ENCODE measurements around the gene HDAC5.

Gene HDAC5

DNA sequence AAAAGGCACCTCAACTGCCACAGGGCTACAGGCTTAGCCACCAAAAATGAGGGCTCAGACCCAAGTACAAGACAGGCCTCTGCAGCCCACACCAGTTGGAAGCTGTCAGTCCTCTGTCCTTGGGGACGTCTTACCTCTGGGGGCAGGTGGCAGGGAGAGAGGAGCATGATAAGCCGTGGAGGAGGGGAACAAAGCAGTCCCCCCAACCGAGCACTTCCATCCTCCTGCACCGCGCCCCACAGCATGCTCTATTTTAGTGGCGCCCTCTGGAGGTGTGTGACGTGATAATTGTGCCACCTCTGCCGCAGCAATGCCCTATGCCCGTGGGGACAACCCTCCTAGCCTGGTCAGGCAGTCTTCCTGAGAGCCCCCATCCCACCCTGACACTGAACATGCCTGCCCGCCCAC is 39.3 kb downstream of the HDAC5 start:
- TF ChIP-seq, protein P1, sequence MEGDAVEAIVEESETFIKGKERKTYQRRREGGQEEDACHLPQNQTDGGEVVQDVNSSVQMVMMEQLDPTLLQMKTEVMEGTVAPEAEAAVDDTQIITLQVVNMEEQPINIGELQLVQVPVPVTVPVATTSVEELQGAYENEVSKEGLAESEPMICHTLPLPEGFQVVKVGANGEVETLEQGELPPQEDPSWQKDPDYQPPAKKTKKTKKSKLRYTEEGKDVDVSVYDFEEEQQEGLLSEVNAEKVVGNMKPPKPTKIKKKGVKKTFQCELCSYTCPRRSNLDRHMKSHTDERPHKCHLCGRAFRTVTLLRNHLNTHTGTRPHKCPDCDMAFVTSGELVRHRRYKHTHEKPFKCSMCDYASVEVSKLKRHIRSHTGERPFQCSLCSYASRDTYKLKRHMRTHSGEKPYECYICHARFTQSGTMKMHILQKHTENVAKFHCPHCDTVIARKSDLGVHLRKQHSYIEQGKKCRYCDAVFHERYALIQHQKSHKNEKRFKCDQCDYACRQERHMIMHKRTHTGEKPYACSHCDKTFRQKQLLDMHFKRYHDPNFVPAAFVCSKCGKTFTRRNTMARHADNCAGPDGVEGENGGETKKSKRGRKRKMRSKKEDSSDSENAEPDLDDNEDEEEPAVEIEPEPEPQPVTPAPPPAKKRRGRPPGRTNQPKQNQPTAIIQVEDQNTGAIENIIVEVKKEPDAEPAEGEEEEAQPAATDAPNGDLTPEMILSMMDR (conservative IDR thresholded peaks at IDR 0.05; ENCODE audit: low read depth, low read length): peak; percentile 70
- Histone ChIP-seq H3K4me1 (ENCODE audit: low read depth, poor library complexity, severe bottlenecking) (no peaks in the 10 kb centered on the region), H3K36me3 (ENCODE audit: insufficient read depth) (no peaks in the 10 kb centered on the region), H3K79me2 (ENCODE audit: insufficient read depth, low read depth) (no peaks in the 10 kb centered on the region; the same call in 1 of the 2 replicates), H4K20me1 (ENCODE audit: insufficient read depth) (no peaks in the 10 kb centered on the region), H3K4me2 (no peak overlapping the region), H2AFZ (ENCODE audit: low read depth) (no peak overlapping the region), H3K27me3 (ENCODE audit: insufficient read depth, low read depth) (no peaks in the 10 kb centered on the region), H3K4me3 (IDR thresholded peaks at IDR 0.05; ENCODE audit: insufficient read depth, low read depth, low read length) (no peak overlapping the region), H3K9ac (no peak overlapping the region), H3K27ac (no peak overlapping the region)

DNA sequence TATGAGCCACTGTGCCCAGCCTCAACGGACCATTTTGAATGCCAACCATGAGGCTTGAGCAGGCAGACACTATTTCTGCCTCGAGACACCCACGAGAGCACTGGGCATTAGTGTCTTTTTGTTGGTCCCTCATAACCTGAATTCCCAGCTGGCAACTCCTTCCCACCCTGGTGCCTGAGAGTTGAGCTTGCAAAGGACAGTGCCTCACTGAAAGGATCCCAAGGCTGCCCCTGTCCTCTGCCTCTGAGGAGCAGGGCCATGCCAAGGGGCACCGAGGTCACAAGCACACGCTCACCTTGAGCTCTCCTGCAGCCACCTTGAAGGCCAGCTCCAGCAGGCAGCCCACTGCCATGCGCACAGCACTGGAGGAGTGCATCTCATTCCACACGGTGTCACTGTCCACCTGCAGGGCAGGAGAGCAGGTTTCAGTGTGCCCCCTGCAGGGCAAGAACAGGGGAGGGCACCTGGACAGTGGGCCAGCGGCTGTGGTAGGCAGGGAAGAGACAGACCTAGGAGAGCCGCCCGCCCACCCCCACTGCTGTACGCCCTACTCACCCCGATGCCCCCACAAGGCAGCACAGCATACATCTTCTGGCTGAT is 40.1 kb downstream of the HDAC5 start:
- Histone ChIP-seq H3K79me2 (ENCODE audit: insufficient read depth, low read depth) (no peaks in the 10 kb centered on the region; the same call in 1 of the 2 replicates), H3K4me2 (no peak overlapping the region), H3K4me1 (ENCODE audit: low read depth, poor library complexity, severe bottlenecking) (no peaks in the 10 kb centered on the region), H3K9ac (no peak overlapping the region), H4K20me1 (ENCODE audit: insufficient read depth) (no peaks in the 10 kb centered on the region), H3K27me3 (ENCODE audit: insufficient read depth, low read depth) (no peaks in the 10 kb centered on the region), H2AFZ (ENCODE audit: low read depth) (no peak overlapping the region), H3K27ac (no peak overlapping the region), H3K36me3 (ENCODE audit: insufficient read depth) (no peaks in the 10 kb centered on the region), H3K4me3 (IDR thresholded peaks at IDR 0.05; ENCODE audit: insufficient read depth, low read depth, low read length) (no peak overlapping the region)
- TF ChIP-seq, protein P1 (conservative IDR thresholded peaks at IDR 0.05; ENCODE audit: low read depth, low read length): no peak

DNA sequence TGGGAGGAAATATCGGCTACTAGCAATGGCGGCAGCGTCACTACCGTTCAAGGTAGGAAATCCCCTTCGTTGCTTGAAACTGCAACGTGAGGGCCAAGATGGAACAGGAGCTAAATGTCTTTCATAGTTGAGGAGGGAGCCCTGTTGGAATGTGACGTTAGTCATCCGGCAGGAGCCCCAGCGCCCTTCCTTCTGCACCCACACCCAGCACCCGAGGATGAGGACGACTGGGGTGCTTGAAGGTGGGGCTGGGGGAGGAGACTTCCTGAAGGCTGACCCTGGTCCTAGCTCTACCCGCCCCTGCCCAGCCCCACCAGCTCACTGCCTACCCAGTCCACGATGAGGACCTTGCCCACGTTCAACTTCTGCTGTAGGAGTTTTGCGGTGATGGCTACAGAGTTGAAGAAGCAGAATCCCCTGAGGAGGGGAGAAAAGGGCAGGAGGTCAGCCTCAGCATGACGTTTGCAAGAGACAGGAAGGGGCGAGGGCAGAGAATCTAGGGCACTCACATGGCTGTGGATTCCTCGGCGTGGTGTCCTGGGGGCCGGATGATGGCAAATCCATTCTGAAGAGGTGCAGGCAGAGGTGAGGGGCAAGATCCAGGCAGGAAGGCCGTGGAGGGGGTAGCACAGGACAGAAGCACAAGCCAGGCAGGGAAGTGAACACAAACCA is 41.0 kb downstream of the HDAC5 start:
- Histone ChIP-seq H3K9ac (no peak overlapping the region), H3K36me3 (ENCODE audit: insufficient read depth) (no peaks in the 10 kb centered on the region), H3K4me1 (ENCODE audit: low read depth, poor library complexity, severe bottlenecking) (no peaks in the 10 kb centered on the region), H3K27me3 (ENCODE audit: insufficient read depth, low read depth) (no peaks in the 10 kb centered on the region), H4K20me1 (ENCODE audit: insufficient read depth) (no peaks in the 10 kb centered on the region), H3K4me3 (IDR thresholded peaks at IDR 0.05; ENCODE audit: insufficient read depth, low read depth, low read length) (no peak overlapping the region), H3K4me2 (no peak overlapping the region), H3K27ac (no peak overlapping the region), H2AFZ (ENCODE audit: low read depth) (no peak overlapping the region), H3K79me2 (ENCODE audit: insufficient read depth, low read depth) (no peaks in the 10 kb centered on the region; the same call in 1 of the 2 replicates)
- TF ChIP-seq, protein P1 (conservative IDR thresholded peaks at IDR 0.05; ENCODE audit: low read depth, low read length): no peak

DNA sequence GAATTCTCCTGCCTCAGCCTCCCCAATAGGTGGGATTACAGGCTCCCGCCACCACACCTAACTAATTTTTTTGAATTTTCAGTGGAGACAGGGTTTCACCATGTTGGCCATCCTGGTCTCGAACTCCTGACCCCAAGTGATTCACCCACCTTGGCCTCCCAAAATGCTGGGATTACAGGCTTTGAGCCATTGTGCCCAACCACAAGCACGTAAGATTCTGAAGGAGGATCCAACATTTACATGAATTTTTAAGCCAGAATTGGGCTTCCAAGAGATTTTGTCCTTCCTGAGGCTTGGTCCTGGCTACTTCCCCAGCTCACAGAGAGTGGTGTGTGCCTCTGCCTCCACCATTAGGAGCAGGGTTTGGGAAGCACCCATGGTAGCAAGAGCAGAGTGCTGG is 41.8 kb downstream of the HDAC5 start:
- TF ChIP-seq, protein P1 (conservative IDR thresholded peaks at IDR 0.05; ENCODE audit: low read depth, low read length): no peak
- H3K36me3 ChIP-seq (ENCODE audit: insufficient read depth): no peaks in the 10 kb centered on the region

More for the DNA sequence above, 41.8 kb downstream of the HDAC5 start:
- Histone ChIP-seq H2AFZ (ENCODE audit: low read depth) (no peak overlapping the region), H4K20me1 (ENCODE audit: insufficient read depth) (no peaks in the 10 kb centered on the region), H3K27ac (no peak overlapping the region), H3K9ac (no peak overlapping the region), H3K79me2 (ENCODE audit: insufficient read depth, low read depth) (no peaks in the 10 kb centered on the region; the same call in 1 of the 2 replicates), H3K4me2 (no peak overlapping the region), H3K4me3 (IDR thresholded peaks at IDR 0.05; ENCODE audit: insufficient read depth, low read depth, low read length) (no peak overlapping the region), H3K4me1 (ENCODE audit: low read depth, poor library complexity, severe bottlenecking) (no peaks in the 10 kb centered on the region), H3K27me3 (ENCODE audit: insufficient read depth, low read depth) (no peaks in the 10 kb centered on the region)

Measured in KMS-11 (cell line).